ENCODE measurements around the gene RFESD. TPM values are rescaled to one million over a fixed set of nuclear protein-coding genes. Genes with fewer than 3 reads are reported as not detected.

The RFESD gene
- total and polyA plus RNA-seq, 12 donors: 2.4 to 5.3 (median 3.9) TPM

DNA sequence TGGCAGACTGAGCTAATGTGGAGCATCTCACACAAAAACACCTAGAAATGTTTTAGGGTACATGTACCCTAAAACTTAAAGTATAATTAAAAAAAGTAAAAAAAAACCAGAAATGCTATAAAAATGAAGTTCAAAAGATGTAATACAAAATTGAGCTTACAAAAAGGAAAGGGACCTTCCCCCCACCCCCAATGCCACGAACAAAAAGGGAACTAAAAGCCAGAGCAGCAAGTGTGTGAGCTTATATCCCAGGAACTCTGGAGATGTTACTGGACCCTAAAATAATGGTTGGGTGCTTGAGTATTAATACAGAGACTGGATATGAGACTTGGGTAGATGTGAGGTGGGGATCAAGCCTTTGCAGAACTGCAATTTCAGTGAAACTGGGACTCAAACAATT is 25.2 kb downstream of the RFESD start:
- TF ChIP-seq, protein P1, sequence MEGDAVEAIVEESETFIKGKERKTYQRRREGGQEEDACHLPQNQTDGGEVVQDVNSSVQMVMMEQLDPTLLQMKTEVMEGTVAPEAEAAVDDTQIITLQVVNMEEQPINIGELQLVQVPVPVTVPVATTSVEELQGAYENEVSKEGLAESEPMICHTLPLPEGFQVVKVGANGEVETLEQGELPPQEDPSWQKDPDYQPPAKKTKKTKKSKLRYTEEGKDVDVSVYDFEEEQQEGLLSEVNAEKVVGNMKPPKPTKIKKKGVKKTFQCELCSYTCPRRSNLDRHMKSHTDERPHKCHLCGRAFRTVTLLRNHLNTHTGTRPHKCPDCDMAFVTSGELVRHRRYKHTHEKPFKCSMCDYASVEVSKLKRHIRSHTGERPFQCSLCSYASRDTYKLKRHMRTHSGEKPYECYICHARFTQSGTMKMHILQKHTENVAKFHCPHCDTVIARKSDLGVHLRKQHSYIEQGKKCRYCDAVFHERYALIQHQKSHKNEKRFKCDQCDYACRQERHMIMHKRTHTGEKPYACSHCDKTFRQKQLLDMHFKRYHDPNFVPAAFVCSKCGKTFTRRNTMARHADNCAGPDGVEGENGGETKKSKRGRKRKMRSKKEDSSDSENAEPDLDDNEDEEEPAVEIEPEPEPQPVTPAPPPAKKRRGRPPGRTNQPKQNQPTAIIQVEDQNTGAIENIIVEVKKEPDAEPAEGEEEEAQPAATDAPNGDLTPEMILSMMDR (IDR thresholded peaks at IDR 0.05): no peak
- Histone ChIP-seq H3K27me3 (no peaks in the 10 kb centered on the region), H3K4me1 (peaks cover 0 to 42% (median 21%) of the 10 kb centered on the region in 9 donors), H3K27ac (no peak overlapping the region), H3K4me3 (no peak overlapping the region), H3K36me3 (no peaks in the 10 kb centered on the region), H3K9me3 (no peaks in the 10 kb centered on the region)
- 68 to 79% methylated on average over 1 of the region's 1 CpG for WGBS, 2 donors
- intact Hi-C loops (cut with DNase I): no loop called here
- DNase-seq: no peak
- ATAC-seq: no peak

DNA sequence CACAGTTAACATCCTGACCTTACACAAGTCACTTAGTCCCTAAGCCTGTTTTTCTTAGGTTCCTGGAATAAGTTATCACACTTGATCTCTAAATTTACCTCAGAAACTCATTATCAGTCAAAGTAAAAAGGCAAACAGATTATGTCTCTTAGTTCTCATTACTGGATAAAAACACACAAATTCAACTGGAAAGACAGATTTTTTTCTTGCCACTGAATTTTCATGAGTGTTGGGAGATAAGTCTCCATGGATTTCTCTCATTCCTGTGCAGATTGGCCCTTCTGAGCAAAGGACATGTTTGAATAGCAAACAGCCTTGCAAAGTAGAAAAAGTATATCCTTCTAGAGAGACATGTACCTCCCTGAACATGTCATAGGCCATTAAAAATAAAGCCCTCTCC is 26.1 kb downstream of the RFESD start:
- Histone ChIP-seq H3K4me3 (no peak overlapping the region), H3K4me1 (peaks cover 0 to 42% (median 21%) of the 10 kb centered on the region in 9 donors), H3K27me3 (no peaks in the 10 kb centered on the region), H3K27ac (no peak overlapping the region), H3K9me3 (no peaks in the 10 kb centered on the region), H3K36me3 (no peaks in the 10 kb centered on the region)
- ATAC-seq (no peak), DNase-seq (no peak)
- TF ChIP-seq, protein P1 (IDR thresholded peaks at IDR 0.05): no peak
- intact Hi-C loops (cut with DNase I): no loop called here

DNA sequence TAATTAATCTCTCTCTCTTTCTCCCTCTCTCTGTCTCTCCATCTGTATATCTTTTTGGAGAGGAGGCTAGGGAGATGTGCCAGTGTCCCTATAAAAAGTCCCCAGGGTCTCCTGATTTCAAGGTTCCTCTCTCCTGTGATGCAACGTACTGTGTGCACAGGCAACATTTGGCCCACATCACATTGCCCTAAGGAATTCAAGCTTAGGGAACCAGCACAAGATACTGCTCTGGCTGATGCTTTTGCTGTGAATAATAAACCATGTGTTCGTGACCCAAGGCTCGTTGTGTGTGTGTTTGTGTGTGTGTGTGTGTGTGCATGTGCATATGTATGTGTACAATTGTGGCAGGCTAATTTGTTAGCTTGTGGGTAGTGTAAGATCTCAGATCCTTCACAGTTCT is 26.5 kb downstream of the RFESD start:
- no peak overlapping the region for H3K4me3 ChIP-seq
- TF ChIP-seq, protein P1 (IDR thresholded peaks at IDR 0.05): no peak
- intact Hi-C loops (cut with DNase I): no loop called here
- no peaks in the 10 kb centered on the region for H3K36me3 ChIP-seq
- no peaks in the 10 kb centered on the region for H3K9me3 ChIP-seq
- peak in 1 of 2 donors; percentile 7 for DNase-seq
- ATAC-seq: peak in 1 of 8 donors; percentile 61
- H3K4me1 ChIP-seq: peaks cover 0 to 42% (median 21%) of the 10 kb centered on the region in 9 donors
- H3K27ac ChIP-seq: no peak overlapping the region
- 55 to 64% methylated on average over 3 of the region's 3 CpGs for WGBS, 2 donors
- H3K27me3 ChIP-seq: no peaks in the 10 kb centered on the region

DNA sequence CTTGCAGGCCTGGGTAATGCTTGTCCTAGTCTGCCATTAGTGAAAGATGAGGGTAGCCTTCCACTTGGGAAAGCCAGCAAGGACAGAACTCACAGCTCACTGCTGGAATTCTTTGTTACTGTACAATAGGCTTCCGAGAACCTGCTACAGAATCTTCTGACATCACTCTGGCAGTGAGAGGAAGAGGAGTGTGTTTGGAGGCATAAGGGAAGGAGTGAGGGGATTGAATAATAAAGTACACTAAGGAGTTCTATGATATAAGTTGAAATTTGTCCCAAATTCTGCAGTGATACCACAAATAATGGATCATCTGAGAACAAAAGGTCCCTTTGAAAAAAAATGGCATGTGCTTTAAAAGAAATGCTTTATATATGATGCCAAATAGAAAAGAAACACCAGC is 36.3 kb downstream of the RFESD start, which contains the start of gene SPATA9:
SPATA9 (minus strand) TSS at position 101 of the 400 bp plus-strand sequence. CDS start 137 bp downstream, outside the sequence.
- H3K9me3 ChIP-seq: no peaks in the 10 kb centered on the region
- no peak within 1 kb of the TSS for H3K4me3 ChIP-seq
- H3K27me3 ChIP-seq: no peaks in the 10 kb centered on the region
- TF ChIP-seq, protein P1 (IDR thresholded peaks at IDR 0.05): no peak
- no peak within 1 kb of the TSS for H3K27ac ChIP-seq
- DNase-seq (no peak), ATAC-seq (no peak)
- no peaks in the 10 kb centered on the region for H3K36me3 ChIP-seq
- intact Hi-C loops (cut with DNase I): no loop called here
- 87 to 95% methylated on average over 1 of the region's 1 CpG for WGBS, 2 donors
- H3K4me1 ChIP-seq: peaks cover 0 to 3% (median 0%) of the 10 kb centered on the region in 9 donors
